Astrocyte of the hippocampus (primary cell): ENCODE measurements around the gene RAI1.

Source experiments
- DNase-seq: peaks from one replicate; pipeline ENCODE4 v3.0.0; 2011; ENCODE audit warnings: low read depth, low spot score

Gene RAI1

DNA sequence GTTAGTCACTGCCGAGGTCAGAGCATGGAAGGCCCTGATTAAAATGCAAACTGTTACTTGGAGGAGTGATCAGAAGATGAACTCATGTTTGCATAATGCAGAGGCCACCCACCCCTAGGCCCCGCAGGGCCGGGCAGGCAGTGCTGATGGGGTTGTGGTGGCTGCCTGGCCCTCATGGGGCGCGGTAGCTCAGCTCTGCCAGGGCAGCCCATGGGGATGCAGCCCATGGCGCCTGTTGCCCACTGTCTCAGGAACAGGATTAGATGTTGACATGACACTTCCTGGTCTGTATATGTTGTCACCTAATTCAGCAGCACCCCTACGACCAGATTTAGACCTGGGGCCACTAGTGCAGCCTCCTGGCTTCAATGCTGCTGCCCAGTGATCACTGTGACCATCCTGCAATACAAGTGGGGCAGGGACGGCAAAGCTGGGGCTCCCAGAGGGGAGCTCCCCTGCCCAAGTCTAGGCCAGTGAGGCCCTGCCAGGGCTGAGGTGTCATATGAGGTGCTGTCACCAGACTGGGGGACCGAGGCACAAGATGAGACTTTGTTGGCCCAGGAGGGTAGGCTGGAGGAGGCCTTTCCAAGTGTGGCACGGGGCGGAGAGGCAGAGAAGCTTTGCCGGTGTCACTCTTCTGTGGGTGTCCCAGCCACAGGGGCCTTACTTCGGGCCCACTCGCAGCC, 49.1 kb downstream of the RAI1 start:
- DNase-seq: no peak

DNA sequence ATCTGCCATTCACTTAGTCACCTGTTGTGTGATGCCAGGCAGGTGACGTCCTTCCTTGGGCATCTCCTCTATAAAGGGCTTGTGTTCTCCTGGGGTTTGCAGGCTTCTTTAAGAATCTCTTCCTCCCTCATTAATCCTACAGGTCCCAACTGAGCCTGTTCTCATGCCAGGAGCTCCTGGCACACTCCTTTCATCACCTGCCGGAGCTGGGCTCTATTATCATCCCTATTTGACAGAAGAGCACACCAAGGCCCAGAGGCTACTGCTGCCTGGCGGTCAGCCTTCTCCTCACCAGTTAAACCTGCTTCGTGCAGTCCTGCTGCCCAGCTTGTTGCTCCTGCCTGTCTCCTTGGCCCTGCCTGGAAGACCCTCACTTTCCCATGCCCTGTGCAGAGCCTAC, 51.2 kb downstream of the RAI1 start:
- no peak for DNase-seq

DNA sequence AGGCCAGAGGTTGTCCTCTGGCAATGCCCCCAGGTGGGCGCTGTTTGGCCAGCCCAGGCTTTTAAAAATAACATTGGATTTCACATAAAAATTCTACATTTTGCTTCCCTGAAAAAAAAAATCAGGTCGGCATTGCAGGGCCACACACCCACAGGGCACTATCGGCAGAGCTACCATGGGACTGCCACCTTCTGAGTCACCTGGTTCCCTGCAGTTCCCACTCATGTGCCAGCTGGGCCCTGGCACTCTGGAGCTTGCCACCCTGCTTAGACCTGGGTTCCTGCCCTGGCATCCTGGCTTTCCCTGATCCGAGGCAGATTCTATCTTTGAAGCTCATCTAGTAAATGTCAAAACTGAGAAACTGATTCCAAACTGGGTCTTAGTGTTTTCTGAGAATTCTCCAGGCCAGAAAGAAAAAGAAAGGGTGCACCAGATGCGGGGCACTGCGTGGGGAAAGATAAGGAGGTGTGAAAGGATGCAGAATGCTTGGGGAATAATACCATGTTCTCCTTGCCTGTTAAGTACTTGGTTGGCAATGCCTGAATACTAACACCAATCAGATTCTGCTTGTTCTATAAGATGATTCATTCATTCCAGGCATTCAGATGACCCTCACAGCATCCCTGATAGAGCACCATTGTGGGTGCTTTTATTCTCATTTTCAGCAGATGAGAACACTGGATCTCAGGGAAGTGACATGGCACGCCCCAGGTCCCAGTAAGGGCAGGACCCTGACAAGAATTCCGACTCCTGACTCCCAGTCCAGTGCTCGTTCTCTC, 51.8 kb downstream of the RAI1 start:
- peak; percentile 84 for DNase-seq

DNA sequence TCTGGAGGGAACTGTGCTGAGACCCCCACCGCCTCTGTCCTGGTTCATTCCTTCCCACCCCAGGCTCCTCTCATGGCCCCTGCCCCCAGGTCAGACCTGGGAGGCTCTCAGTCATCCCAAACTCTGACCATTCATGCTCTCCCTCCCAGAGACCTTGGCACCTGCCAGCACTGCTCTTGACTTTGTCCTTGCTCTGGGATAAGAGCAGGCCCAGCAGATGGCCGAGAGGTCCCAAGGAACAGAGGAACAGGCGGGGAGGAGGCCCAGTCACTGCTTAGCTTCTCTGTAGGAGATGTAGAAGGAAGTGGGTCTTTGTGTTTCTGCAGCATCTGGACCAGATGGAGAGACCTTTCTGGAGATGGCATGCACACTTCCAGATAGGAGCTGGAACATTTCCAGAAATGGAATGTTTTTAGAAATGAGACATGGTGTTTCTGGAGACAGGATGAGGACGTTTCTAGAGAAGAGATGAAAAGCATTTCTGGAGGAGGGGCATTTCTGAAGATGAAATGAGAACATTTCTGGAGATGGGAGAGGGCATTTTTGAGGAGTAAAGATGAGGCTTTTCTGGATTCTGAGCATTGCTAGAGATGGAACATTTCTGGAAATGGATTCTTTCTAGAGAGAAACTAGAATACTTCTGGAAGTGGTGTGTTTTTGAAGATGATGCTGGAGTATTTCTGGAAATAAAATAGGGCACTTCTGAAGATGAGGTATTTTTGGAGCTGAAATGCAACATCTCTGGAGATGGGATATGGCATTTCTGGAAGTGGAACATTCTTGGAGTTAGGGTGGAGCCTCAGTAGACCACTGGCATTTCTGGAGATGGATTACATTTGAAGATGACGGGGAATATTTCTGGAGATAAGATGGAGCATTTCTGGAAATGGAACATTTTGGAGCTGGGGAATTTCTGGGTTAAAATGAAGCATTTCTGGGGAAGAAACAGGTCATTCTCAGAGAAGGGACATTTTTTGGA, 55.2 kb downstream of the RAI1 start:
- DNase-seq: no peak

DNA sequence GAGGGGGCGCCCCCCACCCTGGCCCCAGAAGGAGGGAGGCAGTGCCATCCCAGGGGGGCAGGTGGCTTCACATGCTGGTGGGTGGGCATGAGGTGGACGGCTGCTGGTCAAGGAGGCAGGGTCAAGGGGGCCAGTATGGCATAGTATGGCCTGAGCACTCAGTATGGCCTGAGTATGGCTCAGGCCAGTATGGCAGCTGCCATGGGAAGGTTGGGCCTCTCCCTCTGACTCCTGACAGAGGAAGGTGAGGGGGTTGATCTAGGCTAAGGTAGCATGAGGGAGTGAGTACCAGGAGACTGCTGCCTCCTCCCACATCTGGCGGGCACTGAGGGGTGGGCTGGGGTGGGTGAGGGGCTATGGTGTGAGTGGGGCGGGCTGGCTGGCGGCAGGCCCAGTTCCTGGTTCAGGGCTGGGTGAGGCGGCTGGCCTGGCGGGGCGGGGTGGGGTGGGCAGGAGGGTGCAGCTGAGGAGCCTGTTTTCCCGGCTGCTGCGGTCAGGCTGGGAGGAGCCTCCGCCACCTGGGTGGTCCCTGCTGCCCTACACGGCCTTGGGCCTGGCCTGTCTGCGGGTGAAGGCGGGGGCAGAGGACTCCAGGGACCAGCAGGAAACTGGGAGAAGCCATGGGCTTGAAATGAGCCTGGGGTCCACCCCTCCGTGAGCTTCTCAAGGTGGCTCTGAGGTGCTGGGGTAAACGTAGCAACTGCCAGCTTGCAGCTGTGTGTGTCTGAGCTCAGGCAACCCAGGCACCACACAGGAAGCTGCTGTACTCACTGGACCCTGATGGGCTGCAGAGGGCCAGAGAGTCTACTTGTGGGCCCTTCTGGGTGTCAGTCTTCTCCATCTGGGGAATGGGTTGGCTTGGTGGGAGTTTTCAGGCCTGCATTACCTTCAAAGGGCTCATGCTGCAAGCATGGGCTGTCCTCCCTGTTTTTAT, 57.0 kb downstream of the RAI1 start:
- DNase-seq: peak; percentile 82

DNA sequence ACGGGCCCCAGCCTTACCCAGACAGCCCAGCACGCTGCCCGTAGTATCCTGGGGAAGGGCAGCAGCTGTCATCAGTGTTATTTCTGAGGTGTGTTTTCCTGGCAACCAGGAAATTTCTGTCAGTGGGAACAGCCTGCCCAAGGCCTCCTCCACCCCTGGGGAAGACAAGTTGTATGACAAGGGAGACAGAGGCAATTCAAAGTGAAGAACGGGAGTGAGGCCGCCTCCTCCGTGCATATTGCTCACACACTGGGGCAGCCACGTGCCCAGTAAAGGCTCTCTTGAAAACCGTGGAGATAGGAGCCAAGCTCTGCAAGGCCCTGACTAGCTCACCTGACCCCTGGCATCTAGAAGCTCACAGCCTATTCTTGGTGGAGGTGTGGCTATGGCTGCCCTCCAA, 57.6 kb downstream of the RAI1 start:
- no peak for DNase-seq

DNA sequence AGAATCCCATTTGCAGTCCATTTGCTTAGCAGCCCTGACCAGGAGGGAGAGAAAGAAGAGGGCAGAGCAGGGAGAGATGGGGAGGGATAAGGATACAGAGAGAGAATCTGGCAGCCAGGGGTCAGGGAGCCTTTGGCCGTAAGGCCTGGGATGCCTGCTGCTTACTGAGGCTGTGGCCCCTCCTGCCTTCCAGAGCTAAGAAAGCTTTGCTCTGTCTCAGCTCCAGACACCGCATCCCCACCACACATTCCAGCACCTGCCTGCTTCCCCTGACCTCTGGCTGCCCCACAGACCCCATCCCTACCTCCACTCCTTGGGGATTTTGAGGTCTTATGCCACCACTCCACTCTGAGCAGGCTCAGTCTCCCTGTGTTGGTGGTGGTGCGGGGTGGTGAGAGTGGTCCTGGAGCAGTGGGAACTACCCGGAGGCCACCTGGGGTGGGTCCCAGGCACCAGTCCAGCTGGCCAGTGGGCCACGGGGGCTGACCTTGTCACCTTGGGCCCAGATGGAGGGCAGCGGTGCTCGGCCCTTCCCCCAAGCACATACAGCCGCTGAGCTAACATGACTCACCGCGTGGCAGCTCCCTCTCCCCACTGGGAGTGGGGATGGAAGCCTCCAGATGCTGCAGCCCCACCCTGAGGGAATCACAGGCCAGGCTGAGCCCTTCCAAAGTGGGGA, 58.3 kb downstream of the RAI1 start:
- peak; percentile 69 for DNase-seq

DNA sequence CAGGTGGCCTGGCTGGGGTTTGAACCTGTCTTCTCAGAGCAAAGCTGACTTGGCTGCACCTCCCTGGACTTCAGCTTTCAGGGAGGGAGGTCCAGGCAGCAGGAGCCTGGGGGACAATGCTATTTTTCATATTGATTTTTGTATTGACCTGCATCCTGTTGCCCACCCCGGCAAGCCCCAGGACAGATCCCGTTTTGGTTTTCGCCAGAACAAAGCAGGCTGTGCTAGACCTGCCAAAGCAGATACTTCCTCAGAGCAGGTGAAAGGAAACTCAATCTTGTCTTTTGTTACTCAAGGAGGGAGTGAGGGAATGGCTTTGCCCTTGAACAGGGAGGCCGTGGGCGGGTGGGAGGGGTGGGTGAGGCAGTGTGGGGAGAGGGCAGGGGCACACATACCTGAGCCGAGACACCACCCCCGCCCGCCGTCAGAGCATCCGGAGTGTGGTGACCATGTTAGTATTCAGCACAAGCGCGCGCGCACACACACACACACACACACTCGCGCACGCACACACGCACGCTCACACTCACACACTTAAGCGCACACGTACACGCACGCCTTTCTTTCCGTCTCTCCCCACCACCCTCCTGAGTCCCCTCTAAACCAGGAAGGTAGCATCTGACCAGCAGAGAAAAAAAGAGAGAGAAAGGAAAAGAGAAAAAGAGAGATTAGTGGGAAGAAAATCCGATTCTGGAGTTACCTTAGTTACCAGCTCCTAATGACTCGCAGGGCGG, 59.5 kb downstream of the RAI1 start:
- peak; percentile 63 for DNase-seq

DNA sequence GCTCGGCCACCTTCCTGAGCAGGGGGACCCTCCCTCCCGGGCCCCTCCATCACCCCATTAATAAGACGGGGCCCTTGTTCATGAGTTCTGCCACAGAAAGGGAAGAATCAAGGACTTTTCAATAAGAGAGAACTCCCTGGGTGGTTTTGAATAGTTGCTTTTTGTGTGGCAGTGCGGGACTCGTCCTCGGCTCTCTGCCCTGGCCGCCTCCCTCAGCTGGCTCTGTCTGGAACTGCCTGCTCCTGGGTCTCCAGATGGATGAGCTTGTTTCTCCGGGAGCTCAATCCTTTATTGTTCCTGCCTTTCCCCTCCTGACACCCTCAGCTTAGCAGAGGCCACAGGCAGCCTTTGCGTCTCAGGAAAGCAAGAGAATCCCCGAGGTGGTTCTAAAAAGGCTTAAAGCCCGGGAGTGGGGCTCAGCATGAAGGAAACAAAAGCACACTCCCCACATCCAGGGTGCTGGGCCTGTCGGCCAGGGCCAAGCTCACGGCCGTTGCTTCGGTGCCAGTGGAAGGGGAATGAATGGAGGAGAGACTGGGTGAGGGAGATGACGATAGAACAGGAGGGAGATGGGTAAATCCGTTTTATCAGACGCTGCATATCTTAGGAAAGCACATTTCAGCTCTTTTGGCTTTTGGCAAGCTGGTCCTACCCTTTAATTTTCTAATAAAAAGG, 60.2 kb downstream of the RAI1 start:
- peak; percentile 76 for DNase-seq

DNA sequence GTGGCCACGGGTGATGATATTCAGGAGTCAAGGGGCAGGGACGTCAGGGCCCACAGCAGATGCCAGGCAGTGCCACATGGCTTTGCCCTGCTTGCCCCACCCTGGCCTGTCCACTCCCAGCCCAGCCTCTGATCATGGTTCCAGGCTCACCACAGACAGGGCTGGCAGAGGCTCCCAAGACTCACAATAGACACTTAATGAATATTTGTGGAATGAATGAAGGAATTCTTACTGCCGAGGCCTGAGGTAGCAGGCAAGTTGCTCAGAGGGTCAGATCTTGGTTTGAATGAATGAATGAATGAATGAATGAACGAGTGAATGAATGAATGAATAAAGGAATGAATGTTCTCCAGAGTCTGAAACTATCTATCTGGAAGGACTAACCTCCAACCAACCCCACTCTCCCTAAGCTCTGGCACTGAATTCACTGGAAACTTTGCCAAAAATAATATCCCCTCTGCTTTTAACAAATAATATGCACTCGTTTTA, 60.9 kb downstream of the RAI1 start:
- peak; percentile 67 for DNase-seq

DNA sequence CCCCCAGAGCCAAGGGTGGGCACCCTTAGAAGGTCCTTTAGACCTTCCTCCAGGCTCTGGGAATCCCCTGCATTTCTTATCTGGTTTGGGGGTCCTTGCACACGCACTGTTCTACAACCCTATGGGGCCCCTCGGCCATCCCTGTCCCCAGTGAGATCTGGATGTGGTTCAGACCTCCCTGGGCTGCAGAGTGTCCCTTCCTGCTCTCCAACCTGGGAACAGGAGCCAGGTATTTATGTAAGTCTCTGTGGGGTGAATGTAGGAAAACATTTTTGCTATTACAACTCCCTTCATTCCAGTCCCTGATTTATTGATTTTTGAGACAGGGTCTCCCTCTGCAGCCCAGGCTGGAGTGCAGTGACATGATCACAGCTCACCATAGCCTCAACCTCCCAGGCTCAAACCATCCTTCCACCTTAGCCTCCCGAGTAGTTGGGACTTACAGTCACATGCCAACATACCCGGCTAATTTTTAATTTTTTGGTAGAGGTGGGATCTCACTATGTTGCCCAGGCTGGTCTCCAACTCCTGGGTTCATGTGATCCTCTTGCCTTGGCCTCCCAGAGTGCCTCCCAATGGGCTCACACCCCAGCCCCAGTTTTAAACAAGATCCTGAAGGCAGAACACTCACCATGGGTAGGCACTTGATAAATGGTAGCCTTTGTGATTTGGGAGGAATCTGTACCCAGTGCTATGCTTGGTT, 61.6 kb downstream of the RAI1 start:
- no peak for DNase-seq

DNA sequence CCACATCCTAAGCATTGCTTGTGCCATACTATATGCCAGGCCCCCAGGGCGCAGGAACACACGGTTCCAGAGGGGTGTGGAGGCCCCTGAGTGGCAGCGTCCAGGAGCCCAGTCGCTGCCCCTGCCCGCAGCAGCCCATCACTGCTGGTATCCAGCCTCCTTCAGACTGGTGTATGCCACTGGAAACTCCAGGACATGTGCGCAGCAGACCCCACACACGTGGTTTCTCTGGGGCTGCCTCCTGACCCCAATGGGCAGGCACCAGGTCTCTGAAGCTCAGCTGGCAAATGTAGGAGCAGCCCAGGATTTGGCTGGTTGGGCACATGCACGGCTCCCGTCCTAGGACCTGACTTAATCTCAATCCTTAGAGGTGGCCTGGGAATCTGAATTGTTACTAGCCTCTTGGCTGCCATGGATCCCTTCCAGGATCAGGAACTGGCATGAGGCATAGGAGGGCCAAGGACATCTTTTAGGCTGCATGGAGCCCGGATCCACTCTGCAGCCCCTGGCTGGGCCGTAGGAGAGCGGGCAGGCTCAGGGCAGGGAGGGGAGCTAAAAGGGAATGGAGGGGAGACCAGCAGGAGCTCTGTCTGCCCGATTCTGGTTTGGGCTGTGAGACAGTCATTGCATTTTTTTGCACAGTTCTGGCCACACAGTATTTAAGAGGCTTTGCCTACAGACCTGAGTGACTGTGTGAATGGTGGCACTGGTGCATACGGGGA, 62.3 kb downstream of the RAI1 start:
- DNase-seq: no peak

DNA sequence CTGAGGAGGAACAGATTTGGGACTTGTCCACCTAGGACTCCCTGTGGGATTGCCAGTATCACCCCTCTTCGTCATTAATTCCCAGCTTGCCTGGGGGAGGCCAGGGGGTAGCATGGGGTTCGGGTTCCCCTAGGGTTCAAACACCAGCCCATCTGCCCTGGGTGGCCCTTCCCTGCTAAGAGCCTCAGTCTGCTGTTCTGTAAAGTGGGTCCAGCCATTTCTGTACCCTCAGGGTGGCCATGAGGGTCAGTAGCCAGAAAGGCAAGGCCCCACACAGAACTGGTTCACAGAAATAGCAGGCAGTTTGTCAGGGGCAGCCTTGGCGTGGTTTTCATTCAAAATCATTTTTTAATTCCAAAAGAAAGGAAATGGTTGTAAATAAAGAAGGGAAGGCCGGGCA, 62.9 kb downstream of the RAI1 start:
- DNase-seq: no peak

DNA sequence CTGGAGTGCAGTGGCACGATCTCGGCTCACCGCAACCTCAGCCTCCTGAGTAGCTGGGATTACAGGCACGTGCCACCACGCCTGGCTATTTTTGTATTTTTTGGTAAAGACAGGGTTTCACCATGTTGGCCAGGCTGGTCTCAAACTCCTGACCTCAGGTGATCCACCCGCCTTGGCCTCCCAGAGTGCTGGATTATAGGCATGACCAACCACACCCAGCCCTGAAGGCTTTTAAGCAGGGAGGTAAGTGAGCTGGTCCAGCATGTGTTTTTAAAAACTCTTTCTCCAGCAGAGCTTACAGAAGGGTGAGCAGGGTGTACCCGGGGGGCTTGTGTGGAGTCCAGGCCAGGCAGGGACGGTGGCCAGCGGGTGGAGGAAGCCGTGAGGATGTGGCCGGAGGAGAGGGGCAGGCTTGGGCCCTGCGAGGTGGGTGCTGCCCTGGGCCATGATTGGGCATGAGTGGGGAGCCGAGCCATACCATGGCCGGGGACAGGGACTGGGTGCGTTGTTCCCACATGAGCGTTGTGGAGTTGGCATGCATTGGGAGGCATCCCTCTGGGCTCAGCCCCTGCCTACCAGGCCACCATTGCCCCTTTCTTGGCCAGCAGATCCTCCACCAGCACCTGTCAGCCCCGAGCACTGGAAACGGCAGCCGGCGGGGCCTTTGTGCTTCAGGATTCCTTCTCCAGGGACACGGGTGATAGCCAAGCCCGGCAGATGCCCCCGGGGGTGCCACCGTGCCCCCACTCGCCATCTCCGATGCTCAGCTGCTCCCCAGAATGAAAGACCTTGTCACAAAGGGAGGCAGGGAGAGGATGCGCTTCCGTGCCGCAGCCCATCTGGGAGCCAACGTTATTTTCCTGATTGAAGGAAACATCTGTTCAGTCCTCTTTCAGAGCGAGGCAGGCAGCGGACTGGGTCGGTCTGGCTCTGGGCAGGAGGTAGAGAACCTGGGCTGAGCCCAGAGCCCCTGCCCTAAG, 64.5 kb downstream of the RAI1 start:
- no peak for DNase-seq

DNA sequence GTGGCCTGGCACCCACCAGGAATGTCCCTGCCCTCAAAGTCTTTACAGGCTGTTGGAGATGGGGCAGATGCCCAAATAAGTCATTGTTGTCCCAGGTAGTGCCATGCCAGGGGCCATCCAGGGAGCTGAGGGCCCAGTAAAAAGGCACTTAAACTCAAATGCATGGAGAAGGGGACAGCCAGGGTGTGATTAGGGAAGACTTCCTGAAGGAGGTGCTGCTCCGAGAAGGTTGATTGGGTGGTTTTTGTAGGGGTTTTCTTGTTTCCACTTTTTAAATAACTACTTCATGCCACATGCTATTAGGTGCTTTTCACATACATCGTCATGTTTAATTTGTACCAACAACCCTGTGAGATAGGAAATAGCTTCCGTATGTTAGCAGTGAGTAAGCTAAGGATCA, 66.9 kb downstream of the RAI1 start:
- DNase-seq: no peak

DNA sequence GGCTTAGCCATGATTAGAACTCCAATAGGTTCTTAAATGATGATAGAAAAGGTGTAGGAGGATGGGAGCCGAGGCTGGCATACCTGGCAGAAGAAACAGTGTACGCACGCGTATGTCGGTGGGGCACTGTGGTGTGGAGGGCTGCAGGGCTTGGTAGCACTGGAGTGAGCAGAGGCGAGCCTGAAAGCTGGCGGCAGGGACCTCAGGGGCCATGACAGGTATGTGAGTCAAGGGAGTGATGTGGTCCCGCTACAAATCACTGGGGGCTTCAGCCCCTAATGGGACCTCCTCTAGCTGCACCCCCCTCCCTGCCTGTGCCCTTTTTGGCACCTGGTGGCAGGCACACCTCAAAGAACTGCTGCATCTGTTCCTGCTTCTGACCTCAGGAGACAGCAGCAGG, 67.3 kb downstream of the RAI1 start:
- no peak for DNase-seq
